Activated gamma-delta T cell treated with anti-CD3 and anti-CD28 coated beads, Interleukin-2, amount 50 U/mL, for 16 hours (primary cell): ENCODE measurements around the gene ALDH3A1.

Source experiments
- DNase-seq: peaks from one replicate; pipeline ENCODE4 v3.0.0-alpha.2; 2020; ENCODE audit warnings: low read depth

Gene ALDH3A1

GRCh38 chr17:19759568-19760549, 11.8 kb upstream of the ALDH3A1 start:
- no peak for DNase-seq

GRCh38 chr17:19757536-19758180, 9.6 kb upstream of the ALDH3A1 start:
- no peak for DNase-seq

DNA sequence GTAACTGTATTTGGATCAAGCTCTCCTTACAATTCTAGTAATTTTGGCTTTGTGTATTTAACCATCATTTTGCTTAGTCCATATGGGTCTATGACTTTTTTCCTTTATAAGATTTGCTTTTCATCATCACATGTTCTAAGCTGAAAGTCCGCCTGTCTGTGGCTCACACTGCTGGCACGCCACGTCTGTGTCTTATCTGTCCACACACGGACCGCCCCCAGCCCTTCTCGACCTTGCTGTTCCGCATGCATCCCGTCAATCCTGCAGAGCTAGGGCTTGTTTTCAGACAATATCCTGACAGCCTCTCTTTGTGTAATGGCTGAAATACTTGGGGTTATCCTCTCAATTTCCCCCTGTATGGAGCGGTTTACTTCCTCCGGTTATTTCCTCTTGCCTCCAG, 8.4 kb upstream of the ALDH3A1 start:
- DNase-seq, result no peak

DNA sequence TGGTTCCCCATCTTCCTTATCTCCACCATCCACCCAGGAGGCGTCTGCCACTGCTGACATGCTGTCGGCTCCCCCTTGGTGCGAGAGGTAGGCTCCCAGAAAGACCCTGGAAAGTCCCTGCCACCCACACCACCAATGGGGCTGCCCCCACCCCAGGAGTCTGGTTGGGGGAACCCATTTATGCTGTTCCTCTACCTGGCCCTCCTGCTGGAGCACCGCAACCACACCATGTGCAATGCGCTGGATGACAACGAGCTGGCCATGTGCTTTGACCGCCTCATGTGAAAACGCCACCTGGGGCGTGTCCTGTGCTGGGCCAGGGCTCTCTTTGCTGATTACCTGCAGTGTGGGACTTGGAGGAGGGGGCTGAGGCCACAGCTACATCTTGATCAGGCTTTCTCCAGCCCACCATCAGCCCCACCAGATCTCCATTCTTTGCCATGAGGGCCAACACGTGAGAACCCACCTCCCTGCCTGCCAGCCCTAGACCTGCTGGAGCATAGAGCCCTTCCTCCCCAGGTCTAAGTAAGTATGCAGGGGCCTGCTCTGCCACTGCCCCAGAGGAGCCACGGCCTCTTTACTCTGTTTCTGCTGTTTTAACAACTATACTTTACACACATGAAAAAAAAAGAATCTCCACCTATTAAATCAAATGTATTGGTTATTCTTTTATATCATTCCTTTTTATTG, 7.9 kb upstream of the ALDH3A1 start:
- DNase-seq, result no peak

- DNase-seq, result no peak
Measured at GRCh38 chr17:19755392-19755791, 7.3 kb upstream of the ALDH3A1 start.

DNA sequence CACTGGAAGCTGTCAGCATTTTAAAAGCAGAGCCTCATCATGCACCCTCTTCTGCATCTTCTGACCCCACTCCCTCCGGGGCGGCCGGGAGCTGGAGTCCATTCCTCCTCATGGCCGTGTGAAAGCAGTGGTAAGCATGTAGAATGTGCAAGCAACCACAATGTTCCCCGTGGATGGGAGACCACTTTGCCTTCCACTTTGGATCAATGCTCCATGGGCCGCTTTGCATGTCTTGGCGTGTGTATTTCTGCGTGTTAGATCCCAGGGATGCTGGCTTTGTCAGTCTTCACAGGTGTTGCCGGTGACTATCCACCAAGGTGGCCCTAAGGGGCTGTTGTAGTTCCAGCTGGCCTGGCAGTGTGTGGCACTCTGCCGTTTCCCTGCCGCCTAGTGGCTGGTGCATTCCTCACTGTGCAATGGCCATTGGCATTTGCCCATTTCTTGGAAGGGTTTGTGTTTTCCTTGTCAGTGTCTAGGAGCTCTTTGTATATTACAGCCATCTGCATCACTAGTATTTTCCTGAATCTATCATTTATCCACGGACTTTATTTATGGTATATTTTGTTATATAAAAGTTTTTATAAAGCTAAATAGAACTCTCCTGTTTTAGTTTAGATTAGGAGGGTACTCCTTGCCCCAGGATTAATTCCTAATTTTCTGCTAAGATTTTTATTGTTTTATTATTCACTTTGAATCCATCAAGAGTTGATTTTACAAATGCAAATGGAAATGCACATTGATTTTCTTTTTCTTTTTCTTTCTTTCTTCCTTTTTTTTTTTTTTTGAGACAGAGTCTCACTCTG, 5.8 kb upstream of the ALDH3A1 start:
- DNase-seq, result no peak

DNA sequence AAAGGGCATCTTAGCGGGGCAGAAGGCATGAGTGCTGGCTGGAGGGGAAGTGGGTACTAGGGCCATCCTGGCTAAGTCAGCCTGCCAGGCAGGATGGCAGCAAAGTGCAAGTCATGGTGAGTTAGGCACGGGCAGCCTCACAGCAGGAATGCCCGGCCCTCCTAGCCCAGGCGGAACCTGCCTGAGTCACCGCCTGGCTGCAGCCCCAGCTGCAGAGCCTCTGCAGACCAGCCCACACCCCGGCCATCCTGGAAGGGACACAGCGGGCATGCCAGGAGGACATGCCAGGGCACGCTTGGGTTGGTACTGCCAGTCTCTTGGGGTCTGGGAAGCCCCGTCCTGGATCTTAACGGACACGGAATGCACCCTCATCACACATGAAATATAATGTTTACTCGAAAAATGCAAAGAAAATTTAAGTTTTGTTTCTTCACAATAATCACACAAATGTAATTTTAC, 5.0 kb upstream of the ALDH3A1 start:
- DNase-seq, result no peak

- no peak for DNase-seq
Measured at GRCh38 chr17:19752216-19753050, 4.3 kb upstream of the ALDH3A1 start.

DNA sequence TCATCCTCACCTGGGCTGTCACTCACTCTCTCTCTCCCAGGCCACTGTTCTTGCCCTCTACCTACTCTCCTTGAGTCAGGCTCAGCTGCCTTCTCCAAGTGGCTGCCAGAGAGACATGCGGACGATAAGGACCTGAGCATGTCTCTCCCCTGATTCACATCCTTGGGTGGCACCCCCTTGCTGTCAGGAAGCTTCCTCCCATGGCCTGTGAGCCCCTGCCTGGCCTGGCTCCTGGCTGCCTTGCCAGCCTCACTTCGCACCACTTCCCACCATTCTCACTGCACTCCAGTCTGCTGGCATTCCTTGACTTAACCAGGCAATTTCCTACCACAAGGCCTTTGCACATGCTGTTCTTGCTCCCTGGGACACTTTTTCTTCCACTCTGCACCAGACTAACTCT, 2.7 kb upstream of the ALDH3A1 start:
- no peak for DNase-seq

DNA sequence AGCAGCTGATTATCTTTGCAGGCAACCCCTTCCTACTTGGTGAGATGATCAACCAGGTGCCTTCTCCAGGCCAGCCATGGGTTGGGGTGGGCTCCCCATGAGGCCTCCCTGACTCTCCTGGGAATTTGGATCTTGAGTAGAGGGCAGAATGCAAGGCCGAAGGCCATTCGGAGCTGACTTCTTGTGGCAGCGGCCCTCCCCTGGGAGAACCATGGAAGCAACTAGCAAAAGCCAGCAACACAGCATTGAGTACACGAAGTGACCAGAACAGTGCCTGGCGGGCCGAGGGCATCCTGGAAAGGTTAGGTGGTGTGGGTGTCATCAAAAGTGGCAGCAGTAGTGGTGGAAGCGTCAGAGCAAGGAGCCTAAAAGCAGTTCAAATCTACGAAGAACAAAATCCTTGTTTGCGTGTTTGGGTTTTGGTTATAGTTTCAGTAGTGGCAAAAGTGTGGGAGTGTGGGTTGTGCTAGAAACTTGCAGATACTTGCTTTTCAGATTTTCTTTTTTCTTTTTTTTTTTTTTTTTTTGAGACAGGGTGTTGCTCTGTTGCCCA, 2.0 kb upstream of the ALDH3A1 start:
- DNase-seq, result no peak

- DNase-seq, result no peak
Measured at GRCh38 chr17:19748807-19749193, 702 bp upstream of the ALDH3A1 start.

GRCh38 chr17:19747159-19747719, 859 bp downstream of the ALDH3A1 start:
- no peak for DNase-seq

GRCh38 chr17:19746517-19746916, 1.6 kb downstream of the ALDH3A1 start:
- DNase-seq, result no peak

DNA sequence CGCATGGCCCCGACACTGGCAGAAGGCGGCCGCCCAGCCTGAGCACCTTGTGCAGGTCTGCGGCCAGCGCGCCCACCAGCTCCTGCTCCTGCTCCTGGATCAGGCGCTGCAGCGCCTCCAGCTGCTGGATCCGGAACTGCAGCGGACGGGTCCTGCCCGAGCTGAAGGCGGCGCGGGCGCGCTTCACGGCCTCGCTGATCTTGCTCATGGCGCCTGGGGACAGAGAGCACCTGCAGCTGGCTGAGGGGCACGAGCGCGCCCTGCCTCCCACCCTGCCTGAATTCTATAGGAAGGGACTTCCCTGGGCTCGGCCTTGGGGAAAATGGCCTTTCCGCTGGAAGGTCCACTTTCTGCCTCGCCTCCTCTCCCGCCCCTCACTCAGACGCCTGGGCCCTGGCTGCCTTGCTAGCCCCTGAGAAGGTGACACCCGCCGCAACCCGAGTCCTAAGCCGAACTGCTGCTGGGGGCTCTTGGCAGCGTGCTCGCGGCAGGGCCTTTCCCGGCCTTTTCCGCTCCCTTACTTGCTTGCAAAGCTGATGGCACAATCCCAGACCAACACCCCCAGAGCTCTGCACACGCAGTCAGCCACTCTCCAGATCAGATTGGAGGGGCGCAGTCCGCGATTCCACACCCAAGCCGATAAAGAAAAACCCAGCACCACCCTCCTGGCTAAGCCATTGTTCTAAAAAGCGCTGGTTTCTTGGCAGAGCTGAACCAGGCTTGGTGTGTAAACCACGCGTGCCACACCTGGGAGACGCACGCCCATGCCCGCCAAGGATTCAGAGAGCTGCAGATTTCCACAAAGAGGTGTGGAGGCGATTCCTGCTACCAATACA, 3.0 kb downstream of the ALDH3A1 start:
- DNase-seq, result peak; percentile 65

DNA sequence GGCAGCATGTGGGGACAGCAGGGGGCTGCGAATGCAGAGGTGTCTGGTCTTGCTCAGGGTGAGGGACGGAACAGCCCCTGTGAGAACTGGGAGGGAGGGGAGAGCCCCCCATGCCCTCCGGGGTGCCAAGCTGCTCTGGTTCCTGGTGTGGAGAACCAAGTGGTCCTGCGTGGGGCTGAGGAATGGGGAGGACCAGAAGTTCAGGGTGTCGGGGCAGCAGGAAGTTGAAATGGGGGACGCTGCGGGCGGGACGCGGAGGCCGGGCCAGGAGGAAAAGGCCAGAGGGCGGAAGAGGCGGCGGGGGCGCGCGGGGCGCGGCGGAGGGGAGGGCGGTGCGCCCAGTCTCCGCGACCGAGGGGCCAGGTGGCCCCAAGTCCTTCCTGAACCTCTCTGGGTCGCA, 3.6 kb downstream of the ALDH3A1 start:
- DNase-seq, result no peak

DNA sequence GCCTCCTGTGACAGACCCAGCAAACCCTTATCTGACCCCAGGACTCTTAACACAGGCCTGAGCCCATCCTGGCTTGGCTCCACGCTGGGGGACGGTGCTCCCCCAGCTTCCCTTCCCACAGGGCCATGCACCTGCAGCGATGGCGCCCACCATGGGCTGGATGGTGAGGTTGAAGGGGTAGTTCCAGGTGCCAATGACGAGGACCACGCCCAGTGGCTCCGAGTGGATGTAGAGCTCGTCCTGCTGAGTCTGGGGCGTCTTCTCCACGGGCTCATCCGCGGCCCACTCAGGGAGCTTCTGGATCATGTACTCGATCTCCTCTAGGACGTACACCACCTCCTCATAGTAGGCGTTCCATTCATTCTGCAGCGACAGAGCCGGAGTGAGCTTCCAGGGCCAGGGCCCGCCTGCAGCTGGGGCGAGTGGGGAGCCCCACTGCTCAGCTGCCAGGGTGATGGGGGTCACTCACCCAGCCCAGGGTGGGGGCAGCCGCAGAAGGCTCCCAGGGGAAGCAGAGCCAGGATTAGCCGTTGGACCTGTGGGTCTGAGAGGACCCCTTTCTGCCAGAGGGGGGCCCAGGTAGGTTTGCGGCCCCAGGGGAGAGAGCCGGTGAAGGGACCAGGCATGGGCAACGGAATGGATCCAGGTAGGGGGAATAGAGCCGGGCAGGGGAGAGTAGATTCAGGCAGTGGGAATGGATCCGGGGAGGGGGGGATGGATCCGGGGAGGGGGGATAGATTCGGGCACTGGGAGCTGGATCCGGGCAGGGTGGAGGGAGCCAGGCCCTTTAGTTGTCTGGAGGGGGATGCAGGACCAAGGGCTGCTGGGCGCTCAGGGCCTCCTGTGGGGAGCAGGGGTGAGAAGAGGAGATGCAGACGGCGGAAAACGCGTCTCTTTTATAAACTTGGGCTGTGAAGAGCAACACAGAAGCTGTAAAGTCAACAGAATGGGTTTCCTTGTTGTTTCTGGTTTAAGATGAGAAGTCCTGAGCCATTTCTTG, 4.7 kb downstream of the ALDH3A1 start:
- DNase-seq, result no peak

DNA sequence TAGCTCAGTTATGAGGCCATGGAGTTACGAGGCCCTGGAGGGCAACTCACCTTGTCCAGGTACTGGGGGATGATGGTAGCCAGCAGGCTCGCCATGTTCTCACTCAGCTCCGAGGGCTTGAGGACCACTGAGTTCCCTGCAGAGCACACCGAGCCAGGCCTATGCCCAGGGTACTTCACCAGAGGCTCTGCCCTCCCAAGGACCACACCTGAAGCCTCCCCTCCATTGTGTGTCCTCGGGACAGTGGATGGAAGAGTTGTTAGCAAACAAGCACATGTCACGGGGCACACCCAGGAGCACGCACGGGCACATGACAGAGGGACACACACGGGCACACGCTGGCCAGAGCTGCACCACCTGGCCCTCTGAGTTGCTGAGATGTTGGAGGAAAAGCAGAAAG, 5.6 kb downstream of the ALDH3A1 start:
- DNase-seq, result no peak

- no peak for DNase-seq
Measured at GRCh38 chr17:19741832-19742457, 6.2 kb downstream of the ALDH3A1 start.
